Tibial nerve (tissue), 4 donors: ENCODE results near the gene PRM2. TPM values are rescaled to one million over a fixed set of nuclear protein-coding genes. Genes with fewer than 3 reads are reported as not detected.
A peak's percentile ranks its signal among the peaks of the same experiment; 100 is the strongest.

Experiments used
- DNase-seq, 2 donors: peaks; one replicate each; pipeline ENCODE4 v3.0.0-alpha.2; 2019; ENCODE audit warnings: low spot score in 2 of 2
- H3K27ac ChIP-seq, 4 donors: fragments of 200-600 bp; sonication (generic) in 3 of 4; one replicate each; pipeline ENCODE4 v1.5.1; 2017 to 2019; ENCODE audit warnings: mild to moderate bottlenecking in 1 of 4
- H3K27me3 ChIP-seq, 2 donors: fragments of 200-600 bp; sonication (generic) in 1 of 2; one replicate each; pipeline versions ENCODE4 v1.5.1 to v1.6.0; 2017 to 2019
- H3K36me3 ChIP-seq, 3 donors: fragments of 200-600 bp; sonication (generic); one replicate each; pipeline ENCODE4 v1.5.1; 2018 to 2019
- H3K4me1 ChIP-seq, 4 donors: fragments of 200-600 bp; sonication (generic) in 3 of 4; one replicate each; pipeline ENCODE4 v1.5.1; 2017 to 2019
- H3K4me3 ChIP-seq, 4 donors: fragments of 200-600 bp; sonication (generic) in 3 of 4; one replicate each; pipeline ENCODE4 v1.5.1; 2017 to 2019; ENCODE audit warnings: mild to moderate bottlenecking in 1 of 4, moderate library complexity in 1 of 4
- H3K9me3 ChIP-seq, 4 donors: fragments of 200-600 bp; sonication (generic) in 3 of 4; one replicate each; pipeline ENCODE4 v1.5.1; 2017 to 2019
- CTCF ChIP-seq, 5 experiments: fragments of 200-600 bp in 3 of 5; fragments of 450-650 bp in 2 of 5; sonication (generic) in 3 of 5; IDR thresholded peaks; one replicate each; pipeline ENCODE4 v1.5.1; 2016 to 2019; ENCODE audit warnings: antibody characterized with exemption in 5 of 5, mild to moderate bottlenecking in 3 of 5, moderate library complexity in 2 of 5
- EP300 ChIP-seq, 2 donors: sonication (generic); formaldehyde crosslinking; IDR thresholded peaks; one replicate each; pipeline ENCODE4 v1.6.1; 2017; ENCODE audit warnings: antibody characterized with exemption in 2 of 2, mild to moderate bottlenecking in 1 of 2
- POLR2A ChIP-seq, 2 donors: fragments of 450-650 bp; IDR thresholded peaks; one replicate each; pipeline ENCODE4 v1.6.1; 2017; ENCODE audit warnings: antibody characterized with exemption in 2 of 2, mild to moderate bottlenecking in 2 of 2, moderate library complexity in 2 of 2
- whole genome bisulfite sequencing, 2 donors: methylation state at CpG; one replicate each; pipeline ENCODE4 v1.1.5; 2018; 5-methylcytosine and 5-hydroxymethylcytosine counted together
- total RNA-seq, 4 donors: library from RNA; depleted of rRNA; stranded (reverse); fragments of >200 nt; gene quantifications; one replicate each; pipeline ENCODE4 v1.1.0, GENCODE V29; 2016

Gene PRM2
- total RNA-seq, 4 donors from 2014 or later = not detected

- no peak for DNase-seq
- H3K27me3 ChIP-seq = no peaks in the 10 kb centered on the region
- H3K36me3 ChIP-seq = no peaks in the 10 kb centered on the region
- H3K27ac ChIP-seq = no peak overlapping the region
- TF ChIP-seq CTCF (IDR thresholded peaks at IDR 0.05) = no peak
- TF ChIP-seq POLR2A (IDR thresholded peaks at IDR 0.05) = no peak
- TF ChIP-seq EP300 (IDR thresholded peaks at IDR 0.05) = no peak
- peaks cover 0 to 13% (median 8%) of the 10 kb centered on the region in 4 donors for H3K4me1 ChIP-seq
- H3K4me3 ChIP-seq = no peak overlapping the region
- no peaks in the 10 kb centered on the region for H3K9me3 ChIP-seq
- 79 to 86% methylated on average over 13 to 21 of the region's 21 CpGs for WGBS, 2 donors
Measured at GRCh38 chr16:11307639-11308492, 31.6 kb upstream of the PRM2 start.

- H3K27ac ChIP-seq = no peak overlapping the region
- 76 to 84% methylated on average over 7 of the region's 7 CpGs for WGBS, 2 donors
Measured at GRCh38 chr16:11306997-11307638, 30.8 kb upstream of the PRM2 start.

GRCh38 chr16:11306381-11306780 lies 30.1 kb upstream of the PRM2 start:
- 84 to 88% methylated on average over 8 of the region's 8 CpGs for WGBS, 2 donors
- no peak for TF ChIP-seq CTCF (IDR thresholded peaks at IDR 0.05)
- no peak for TF ChIP-seq EP300 (IDR thresholded peaks at IDR 0.05)
- no peak for TF ChIP-seq POLR2A (IDR thresholded peaks at IDR 0.05)
- no peaks in the 10 kb centered on the region for H3K9me3 ChIP-seq
- no peak for DNase-seq
- no peaks in the 10 kb centered on the region for H3K36me3 ChIP-seq
- H3K4me1 ChIP-seq = peaks cover 0 to 3% (median 0%) of the 10 kb centered on the region in 4 donors
- no peak overlapping the region for H3K27ac ChIP-seq
- H3K4me3 ChIP-seq = no peak overlapping the region
- H3K27me3 ChIP-seq = no peaks in the 10 kb centered on the region

More at GRCh38 chr16:11306997-11307638, 30.8 kb upstream of the PRM2 start:
- Histone ChIP-seq H3K27me3 (no peaks in the 10 kb centered on the region), H3K4me1 (peaks cover 0 to 5% (median 2%) of the 10 kb centered on the region in 4 donors), H3K4me3 (no peak overlapping the region), H3K36me3 (no peaks in the 10 kb centered on the region), H3K9me3 (no peaks in the 10 kb centered on the region)
- no peak for DNase-seq
- TF ChIP-seq EP300 (IDR thresholded peaks at IDR 0.05) (no peak), CTCF (IDR thresholded peaks at IDR 0.05) (no peak), POLR2A (IDR thresholded peaks at IDR 0.05) (no peak)

- TF ChIP-seq EP300 (IDR thresholded peaks at IDR 0.05) (no peak), CTCF (IDR thresholded peaks at IDR 0.05) (no peak), POLR2A (IDR thresholded peaks at IDR 0.05) (no peak)
- H3K27me3 ChIP-seq = no peaks in the 10 kb centered on the region
- no peak overlapping the region for H3K4me3 ChIP-seq
- peaks cover 0 to 3% (median 0%) of the 10 kb centered on the region in 4 donors for H3K4me1 ChIP-seq
- no peaks in the 10 kb centered on the region for H3K9me3 ChIP-seq
- DNase-seq = no peak
- no peaks in the 10 kb centered on the region for H3K36me3 ChIP-seq
- 39 to 50% methylated on average over 18 of the region's 18 CpGs for WGBS, 2 donors
- peak overlapping the region in 1 of 4 donors; percentile 42 for H3K27ac ChIP-seq
Measured at GRCh38 chr16:11303405-11304138, 27.3 kb upstream of the PRM2 start.
